HEK293 (cell line): ENCODE results near the gene DOK5.

ENCODE experiments used
- CTCF ChIA-PET: fragments of 350-600 bp; formaldehyde crosslinking; extraction: SDS; loops from one replicate; lab custom pipeline; 2021; ENCODE audit warnings: antibody characterized with exemption; lab: Yijun Ruan, JAX
- POLR2A ChIA-PET: fragments of 300-600 bp; formaldehyde crosslinking; extraction: SDS; loops from one replicate; lab custom pipeline; 2020; ENCODE audit warnings: antibody characterized with exemption, inconsistent platforms; lab: Yijun Ruan, JAX
- H3K27ac ChIP-seq: fragments of 200-500 bp; sonication (Bioruptor generic); 2 replicates; pipeline ENCODE4 v1.5.1; 2014; ENCODE audit warnings: low read depth, low read length, control low read depth, inconsistent platforms; ENCODE audit errors: extremely low read depth
- H3K36me3 ChIP-seq, 2 experiments: fragments of 200-500 bp in 1 of 2; sonication (Bioruptor generic) in 1 of 2; 1 replicate in 1 of 2; 2 replicates in 1 of 2; pipeline ENCODE4 v1.5.1; 2014 to 2017; ENCODE audit warnings: inconsistent platforms in 2 of 2, low read length in 2 of 2; ENCODE audit not compliant: control insufficient read depth in 2 of 2, insufficient read depth in 1 of 2
- H3K4me1 ChIP-seq: fragments of 200-500 bp; sonication (Bioruptor generic); 2 replicates; pipeline ENCODE4 v1.5.1; 2014; ENCODE audit warnings: mild to moderate bottlenecking, low read length, inconsistent platforms; ENCODE audit not compliant: control insufficient read depth, insufficient read depth
- H3K4me3 ChIP-seq: 2 replicates; pipeline ENCODE4 v1.5.1; 2011; ENCODE audit warnings: low read depth, mild to moderate bottlenecking, control low read depth, low read length, moderate library complexity
- H3K9me3 ChIP-seq: fragments of 200-500 bp; sonication (Bioruptor generic); 2 replicates; pipeline ENCODE4 v1.5.1; 2014; ENCODE audit warnings: low read depth, low read length, inconsistent platforms; ENCODE audit not compliant: control insufficient read depth, insufficient read depth
- PRDM6 ChIP-seq: fragments of 450-650 bp; formaldehyde crosslinking; IDR thresholded peaks from 2 replicates; pipeline ENCODE4 v1.5.1; 2017; ENCODE audit warnings: missing biosample characterization, missing genetic modification characterization
- ZBTB1 ChIP-seq: fragments of 450-650 bp; formaldehyde crosslinking; IDR thresholded peaks from 2 replicates; pipeline ENCODE4 v1.5.1; 2016; ENCODE audit warnings: missing biosample characterization, missing genetic modification characterization
- ZBTB48 ChIP-seq: fragments of 450-650 bp; formaldehyde crosslinking; IDR thresholded peaks from 2 replicates; pipeline ENCODE4 v1.5.1; 2016; ENCODE audit warnings: missing biosample characterization, missing genetic modification characterization
- ZNF10 ChIP-seq: fragments of 450-650 bp; formaldehyde crosslinking; IDR thresholded peaks from 2 replicates; pipeline ENCODE4 v1.5.1; 2017; ENCODE audit warnings: missing biosample characterization, missing genetic modification characterization
- ZNF138 ChIP-seq: fragments of 450-650 bp; formaldehyde crosslinking; IDR thresholded peaks from 2 replicates; pipeline ENCODE4 v1.5.1; 2016; ENCODE audit warnings: missing biosample characterization, missing genetic modification characterization, borderline replicate concordance
- ZNF214 ChIP-seq: fragments of 450-650 bp; formaldehyde crosslinking; IDR thresholded peaks from 2 replicates; pipeline ENCODE4 v1.5.1; 2017; ENCODE audit warnings: missing biosample characterization, mild to moderate bottlenecking, missing genetic modification characterization, borderline replicate concordance
- ZNF26 ChIP-seq: fragments of 450-650 bp; formaldehyde crosslinking; IDR thresholded peaks from 2 replicates; pipeline ENCODE4 v1.5.1; 2016; ENCODE audit warnings: missing biosample characterization, missing genetic modification characterization
- ZNF280C ChIP-seq: fragments of 450-650 bp; formaldehyde crosslinking; IDR thresholded peaks from 2 replicates; pipeline ENCODE4 v1.5.1; 2016; ENCODE audit warnings: missing biosample characterization, missing genetic modification characterization
- ZNF302 ChIP-seq: fragments of 450-650 bp; formaldehyde crosslinking; IDR thresholded peaks from 2 replicates; pipeline ENCODE4 v1.5.1; 2016; ENCODE audit warnings: missing biosample characterization, missing genetic modification characterization, low read depth
- ZNF366 ChIP-seq: fragments of 450-650 bp; formaldehyde crosslinking; conservative IDR thresholded peaks from 2 replicates; pipeline ENCODE4 v1.5.1; 2016; ENCODE audit warnings: missing biosample characterization, missing genetic modification characterization
- ZNF473 ChIP-seq: fragments of 450-650 bp; formaldehyde crosslinking; IDR thresholded peaks from 2 replicates; pipeline ENCODE4 v1.5.1; 2017; ENCODE audit warnings: missing biosample characterization, missing genetic modification characterization
- ZNF623 ChIP-seq: fragments of 450-650 bp; formaldehyde crosslinking; IDR thresholded peaks from 2 replicates; pipeline ENCODE4 v1.5.1; 2016; ENCODE audit warnings: missing biosample characterization, missing genetic modification characterization
- ZNF624 ChIP-seq: fragments of 450-650 bp; formaldehyde crosslinking; IDR thresholded peaks from 2 replicates; pipeline ENCODE4 v1.5.1; 2017; ENCODE audit warnings: missing biosample characterization, missing genetic modification characterization
- ZNF777 ChIP-seq: fragments of 450-650 bp; formaldehyde crosslinking; IDR thresholded peaks from 2 replicates; pipeline ENCODE4 v1.5.1; 2017; ENCODE audit warnings: missing biosample characterization, missing genetic modification characterization, borderline replicate concordance
- ZSCAN30 ChIP-seq: fragments of 450-650 bp; IDR thresholded peaks from 2 replicates; pipeline ENCODE4 v1.5.1; 2018; ENCODE audit warnings: missing biosample characterization, mild to moderate bottlenecking, missing genetic modification characterization, moderate library complexity
- TF ChIP-seq, protein P1 (sequence below): fragments of 450-650 bp; formaldehyde crosslinking; IDR thresholded peaks from 2 replicates; pipeline ENCODE4 v1.5.1; 2016; ENCODE audit warnings: missing biosample characterization, missing genetic modification characterization
- TF ChIP-seq, protein P2 (sequence below): fragments of 450-650 bp; formaldehyde crosslinking; optimal IDR thresholded peaks from 2 replicates; pipeline ENCODE3; 2016; ENCODE audit warnings: missing biosample characterization, mild to moderate bottlenecking, missing genetic modification characterization
- TF ChIP-seq, protein P3 (sequence below): fragments of 450-650 bp; formaldehyde crosslinking; IDR thresholded peaks from 2 replicates; pipeline ENCODE4; 2016; ENCODE audit warnings: missing biosample characterization, missing genetic modification characterization
- TF ChIP-seq, protein P4 (sequence below): fragments of 450-650 bp; IDR thresholded peaks from 2 replicates; pipeline ENCODE4 v1.5.1; 2018; ENCODE audit warnings: missing biosample characterization, mild to moderate bottlenecking, missing genetic modification characterization

DOK5 gene

DNA sequence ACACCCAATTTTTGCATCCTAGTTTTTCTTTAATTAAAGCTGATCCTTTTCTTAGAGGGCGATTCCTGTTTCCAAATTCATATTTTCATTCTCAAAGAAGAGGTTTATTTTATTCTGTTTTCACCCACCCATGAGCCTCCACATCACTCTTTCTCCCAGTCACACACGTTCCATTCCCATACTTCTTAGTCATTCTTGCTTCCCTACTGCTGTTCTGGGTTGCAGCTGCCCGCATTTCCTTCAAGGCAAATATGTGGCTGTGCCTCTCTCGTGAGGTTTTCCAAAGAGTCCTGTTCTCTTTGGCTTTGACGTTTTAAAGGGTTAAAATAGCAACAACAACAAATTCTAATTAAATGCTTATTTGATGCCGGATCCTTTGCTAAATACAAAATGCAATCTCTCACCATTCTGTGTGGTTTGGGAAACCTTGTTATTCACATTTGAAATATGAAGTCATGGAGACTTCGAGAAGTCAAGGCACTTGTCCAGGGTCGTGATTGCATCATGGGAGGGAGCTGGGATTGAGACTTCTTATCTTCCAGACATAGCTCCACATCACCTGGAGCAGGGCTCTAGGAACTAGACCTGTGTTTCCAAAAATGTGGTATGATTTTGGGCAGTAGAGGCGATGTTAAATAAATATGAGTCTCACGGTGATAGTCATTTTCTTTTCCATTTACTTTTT, 126.6 kb downstream of the DOK5 start (continued):
- TF ChIP-seq ZNF473 (tag by site-specific recombination), result no peak
- TF ChIP-seq, protein P1, sequence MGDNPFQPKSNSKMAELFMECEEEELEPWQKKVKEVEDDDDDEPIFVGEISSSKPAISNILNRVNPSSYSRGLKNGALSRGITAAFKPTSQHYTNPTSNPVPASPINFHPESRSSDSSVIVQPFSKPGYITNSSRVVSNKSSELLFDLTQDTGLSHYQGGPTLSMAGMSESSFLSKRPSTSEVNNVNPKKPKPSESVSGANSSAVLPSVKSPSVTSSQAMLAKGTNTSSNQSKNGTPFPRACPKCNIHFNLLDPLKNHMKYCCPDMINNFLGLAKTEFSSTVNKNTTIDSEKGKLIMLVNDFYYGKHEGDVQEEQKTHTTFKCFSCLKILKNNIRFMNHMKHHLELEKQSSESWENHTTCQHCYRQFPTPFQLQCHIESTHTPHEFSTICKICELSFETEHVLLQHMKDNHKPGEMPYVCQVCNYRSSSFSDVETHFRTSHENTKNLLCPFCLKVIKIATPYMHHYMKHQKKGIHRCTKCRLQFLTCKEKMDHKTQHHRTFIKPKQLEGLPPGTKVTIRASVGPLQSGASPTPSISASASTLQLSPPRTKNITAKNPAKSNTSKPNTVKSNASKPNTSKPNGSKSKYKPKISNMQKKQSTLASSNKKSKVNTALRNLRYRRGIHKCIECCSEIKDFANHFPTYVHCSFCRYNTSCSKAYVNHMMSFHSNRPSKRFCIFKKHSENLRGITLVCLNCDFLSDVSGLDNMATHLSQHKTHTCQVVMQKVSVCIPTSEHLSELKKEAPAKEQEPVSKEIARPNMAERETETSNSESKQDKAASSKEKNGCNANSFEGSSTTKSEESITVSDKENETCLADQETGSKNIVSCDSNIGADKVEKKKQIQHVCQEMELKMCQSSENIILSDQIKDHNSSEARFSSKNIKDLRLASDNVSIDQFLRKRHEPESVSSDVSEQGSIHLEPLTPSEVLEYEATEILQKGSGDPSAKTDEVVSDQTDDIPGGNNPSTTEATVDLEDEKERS (tag by site-specific recombination), result no peak
- TF ChIP-seq, all 188 proteins: peak for 0

DNA sequence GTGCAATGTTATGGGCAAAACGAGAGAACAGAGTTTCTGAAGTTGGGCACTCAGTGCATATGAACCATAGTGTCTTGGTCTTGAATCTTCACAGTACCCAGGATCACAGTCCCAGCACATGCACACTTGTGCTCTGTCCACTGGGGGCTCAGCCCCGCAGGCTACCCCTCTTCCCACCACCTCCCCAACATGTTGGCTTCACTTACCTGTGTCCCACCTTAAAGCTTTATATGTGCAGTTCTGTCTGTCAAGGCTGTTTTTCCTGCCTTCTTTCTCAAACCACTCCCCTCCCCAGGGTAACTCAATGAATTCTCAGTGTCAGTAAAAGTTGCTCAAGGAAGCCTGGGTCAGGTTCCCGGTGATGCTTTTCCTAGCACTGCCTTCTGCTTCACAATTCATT, 129.9 kb downstream of the DOK5 start:
- no peak for TF ChIP-seq ZSCAN30 (tag by site-specific recombination)
- no peak for TF ChIP-seq ZNF138 (tag by site-specific recombination)
- TF ChIP-seq ZNF366 (tag by site-specific recombination), result no peak
- no peak for TF ChIP-seq ZBTB1 (tag by site-specific recombination)
- TF ChIP-seq ZBTB48 (tag by site-specific recombination), result no peak
- TF ChIP-seq ZNF280C, result no peak
- TF ChIP-seq ZNF623 (tag by site-specific recombination), result no peak
- TF ChIP-seq, protein P2, sequence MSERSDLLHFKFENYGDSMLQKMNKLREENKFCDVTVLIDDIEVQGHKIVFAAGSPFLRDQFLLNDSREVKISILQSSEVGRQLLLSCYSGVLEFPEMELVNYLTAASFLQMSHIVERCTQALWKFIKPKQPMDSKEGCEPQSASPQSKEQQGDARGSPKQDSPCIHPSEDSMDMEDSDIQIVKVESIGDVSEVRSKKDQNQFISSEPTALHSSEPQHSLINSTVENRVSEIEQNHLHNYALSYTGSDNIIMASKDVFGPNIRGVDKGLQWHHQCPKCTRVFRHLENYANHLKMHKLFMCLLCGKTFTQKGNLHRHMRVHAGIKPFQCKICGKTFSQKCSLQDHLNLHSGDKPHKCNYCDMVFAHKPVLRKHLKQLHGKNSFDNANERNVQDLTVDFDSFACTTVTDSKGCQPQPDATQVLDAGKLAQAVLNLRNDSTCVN, result no peak
- Histone ChIP-seq H3K27ac (no peak overlapping the region), H3K4me3 (no peak overlapping the region), H3K9me3 (no peaks in the 10 kb centered on the region), H3K4me1 (no peaks in the 10 kb centered on the region), H3K36me3 (no peaks in the 10 kb centered on the region)
- ChIA-PET CTCF (interaction anchor here (0.6 kb wide), 1 partner anchor 9 kb away, joined by 3 read pairs; no protein-coding TSS in a partner anchor), POLR2A (no interaction called here)

GRCh38 chr20:54606380-54606779, 131.0 kb downstream of the DOK5 start:
- CTCF ChIA-PET, result no interaction called here
- H3K36me3 ChIP-seq, result no peaks in the 10 kb centered on the region
- TF ChIP-seq ZNF624 (tag by site-specific recombination), result no peak
- TF ChIP-seq, protein P3, sequence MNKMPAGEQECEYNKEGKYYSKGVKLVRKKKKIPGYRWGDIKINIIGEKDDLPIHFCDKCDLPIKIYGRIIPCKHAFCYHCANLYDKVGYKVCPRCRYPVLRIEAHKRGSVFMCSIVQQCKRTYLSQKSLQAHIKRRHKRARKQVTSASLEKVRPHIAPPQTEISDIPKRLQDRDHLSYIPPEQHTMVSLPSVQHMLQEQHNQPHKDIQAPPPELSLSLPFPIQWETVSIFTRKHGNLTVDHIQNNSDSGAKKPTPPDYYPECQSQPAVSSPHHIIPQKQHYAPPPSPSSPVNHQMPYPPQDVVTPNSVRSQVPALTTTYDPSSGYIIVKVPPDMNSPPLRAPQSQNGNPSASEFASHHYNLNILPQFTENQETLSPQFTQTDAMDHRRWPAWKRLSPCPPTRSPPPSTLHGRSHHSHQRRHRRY, result no peak
- no peak for TF ChIP-seq ZNF302 (tag by site-specific recombination)
- TF ChIP-seq, protein P4, sequence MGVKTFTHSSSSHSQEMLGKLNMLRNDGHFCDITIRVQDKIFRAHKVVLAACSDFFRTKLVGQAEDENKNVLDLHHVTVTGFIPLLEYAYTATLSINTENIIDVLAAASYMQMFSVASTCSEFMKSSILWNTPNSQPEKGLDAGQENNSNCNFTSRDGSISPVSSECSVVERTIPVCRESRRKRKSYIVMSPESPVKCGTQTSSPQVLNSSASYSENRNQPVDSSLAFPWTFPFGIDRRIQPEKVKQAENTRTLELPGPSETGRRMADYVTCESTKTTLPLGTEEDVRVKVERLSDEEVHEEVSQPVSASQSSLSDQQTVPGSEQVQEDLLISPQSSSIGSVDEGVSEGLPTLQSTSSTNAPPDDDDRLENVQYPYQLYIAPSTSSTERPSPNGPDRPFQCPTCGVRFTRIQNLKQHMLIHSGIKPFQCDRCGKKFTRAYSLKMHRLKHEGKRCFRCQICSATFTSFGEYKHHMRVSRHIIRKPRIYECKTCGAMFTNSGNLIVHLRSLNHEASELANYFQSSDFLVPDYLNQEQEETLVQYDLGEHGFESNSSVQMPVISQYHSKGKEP, result no peak
- TF ChIP-seq ZBTB1 (tag by site-specific recombination), result no peak
- TF ChIP-seq PRDM6, result no peak
- TF ChIP-seq ZNF777, result no peak
- TF ChIP-seq ZNF10, result no peak
- no peak for TF ChIP-seq ZNF214
- TF ChIP-seq ZNF26 (tag by site-specific recombination), result no peak

More at GRCh38 chr20:54606380-54606779, 131.0 kb downstream of the DOK5 start:
- Histone ChIP-seq H3K4me1 (no peaks in the 10 kb centered on the region), H3K4me3 (no peak overlapping the region), H3K9me3 (no peaks in the 10 kb centered on the region), H3K27ac (no peak overlapping the region)
- POLR2A ChIA-PET, result no interaction called here
